GM19438 (cell line): Measurements from ENCODE around the gene STEAP4.
"Not testable (repeated sequence)": the region's sequence is repeated elsewhere in the genome, so short reads cannot be mapped to it uniquely, and the experiment has no call there.

Experiments
- ATAC-seq: cut with Tn5 transposase; IDR thresholded peaks from one replicate; pipeline ENCODE4 v1.9.1; 2021; ENCODE audit warnings: low read depth; ENCODE audit not compliant: unreplicated experiment

The STEAP4 gene

GRCh38 chr7:88274856-88275255 is 31.8 kb downstream of the STEAP4 start:
- not testable (repeated sequence) for ATAC-seq

- ATAC-seq, result no peak
These were observed 37.1 kb downstream of the STEAP4 start for GRCh38 chr7:88269586-88269985.

GRCh38 chr7:88268858-88269257 is 37.8 kb downstream of the STEAP4 start:
- ATAC-seq, result no peak

GRCh38 chr7:88268051-88268450 is 38.6 kb downstream of the STEAP4 start:
- no peak for ATAC-seq

- ATAC-seq, result no peak
These were observed 39.3 kb downstream of the STEAP4 start for GRCh38 chr7:88267421-88267820.

- not testable (repeated sequence) for ATAC-seq
These were observed 41.7 kb downstream of the STEAP4 start for GRCh38 chr7:88264987-88265386.

- no peak for ATAC-seq
These were observed 44.1 kb downstream of the STEAP4 start for GRCh38 chr7:88262562-88262961.

- no peak for ATAC-seq
These were observed 46.0 kb downstream of the STEAP4 start for GRCh38 chr7:88260719-88261118.

GRCh38 chr7:88259656-88260380 is 46.9 kb downstream of the STEAP4 start:
- no peak for ATAC-seq

GRCh38 chr7:88258296-88258695 is 48.4 kb downstream of the STEAP4 start:
- ATAC-seq, result not testable (repeated sequence)

- ATAC-seq, result no peak
These were observed 49.8 kb downstream of the STEAP4 start for GRCh38 chr7:88256906-88257305.

GRCh38 chr7:88254721-88255424 is 51.8 kb downstream of the STEAP4 start:
- no peak for ATAC-seq

- ATAC-seq, result no peak
These were observed 53.1 kb downstream of the STEAP4 start for GRCh38 chr7:88253640-88254039.

- no peak for ATAC-seq
These were observed 62.4 kb downstream of the STEAP4 start for GRCh38 chr7:88244258-88244657.

- no peak for ATAC-seq
These were observed 63.3 kb downstream of the STEAP4 start for GRCh38 chr7:88243345-88243909.

- ATAC-seq, result no peak
These were observed 66.8 kb downstream of the STEAP4 start for GRCh38 chr7:88239852-88240251.

- no peak for ATAC-seq
These were observed 72.9 kb downstream of the STEAP4 start for GRCh38 chr7:88233828-88234227.

GRCh38 chr7:88230646-88231045 is 76.0 kb downstream of the STEAP4 start:
- no peak for ATAC-seq

- no peak for ATAC-seq
These were observed 77.2 kb downstream of the STEAP4 start for GRCh38 chr7:88229302-88229995.

- no peak for ATAC-seq
These were observed 79.7 kb downstream of the STEAP4 start for GRCh38 chr7:88226886-88227516.

GRCh38 chr7:88226201-88226600 is 80.5 kb downstream of the STEAP4 start:
- no peak for ATAC-seq
